Ovary (tissue), 9 donors: ENCODE data around the gene FUT4. TPM values are rescaled to one million over a fixed set of nuclear protein-coding genes. Genes with fewer than 3 reads are reported as not detected.
"Not testable (repeated sequence)": the region's sequence is repeated elsewhere in the genome, so short reads cannot be mapped to it uniquely, and the experiment has no call there.

Source experiments
- DNase-seq, 5 donors: peaks; one replicate each; pipeline ENCODE4 v3.0.0-alpha.2; 2019 to 2020
- H3K27ac ChIP-seq, 2 donors: fragments of 200-600 bp; one replicate each; pipeline versions ENCODE4 v1.5.1 to v1.8.0; 2019 to 2022
- H3K27me3 ChIP-seq: fragments of 200-600 bp; one replicate; pipeline ENCODE4 v1.8.0; 2022
- H3K36me3 ChIP-seq: fragments of 200-600 bp; sonication (generic); one replicate; pipeline ENCODE4 v1.5.1; 2019
- H3K4me1 ChIP-seq: one replicate; pipeline ENCODE4 v1.8.1; 2013; ENCODE audit warnings: mild to moderate bottlenecking, moderate library complexity; ENCODE audit not compliant: insufficient read depth
- H3K4me3 ChIP-seq: fragments of 200-600 bp; sonication (generic); one replicate; pipeline ENCODE4 v1.5.1; 2017
- H3K9me3 ChIP-seq, 2 donors: fragments of 200-600 bp in 1 of 2; sonication (generic) in 1 of 2; one replicate each; pipeline versions ENCODE4 v1.5.1 to v1.8.1; 2013 to 2019; ENCODE audit warnings: mild to moderate bottlenecking in 1 of 2, moderate library complexity in 1 of 2
- CTCF ChIP-seq, 3 donors: fragments of 450-650 bp in 2 of 3; fragments of 200-600 bp in 1 of 3; IDR thresholded peaks; one replicate each; pipeline versions ENCODE4 v1.5.1 to v1.8.0; 2016 to 2022; ENCODE audit warnings: antibody characterized with exemption in 3 of 3, mild to moderate bottlenecking in 1 of 3
- EP300 ChIP-seq: sonication (generic); formaldehyde crosslinking; IDR thresholded peaks from one replicate; pipeline ENCODE4 v1.6.1; 2017; ENCODE audit warnings: antibody characterized with exemption
- POLR2A ChIP-seq: fragments of 450-650 bp; IDR thresholded peaks from one replicate; pipeline ENCODE4 v1.6.1; 2017; ENCODE audit warnings: antibody characterized with exemption, mild to moderate bottlenecking, moderate library complexity
- WGBS, 3 donors: extraction: QIAGEN DNeasy Blood & Tissue Kit in 1 of 3; methylation state at CpG; one replicate each; pipeline versions ENCODE4 v1.1.5 to v1.1.7; 2013 to 2017; 5-methylcytosine and 5-hydroxymethylcytosine counted together
- intact Hi-C, 4 donors: fragments of 100-400 bp; cut with DNase I; formaldehyde crosslinking; loops; one replicate each; pipeline versions ENCODE4 v1.11.0 to v1.15.1; 2022 to 2023
- polyA plus RNA-seq, 2 donors: library from polyadenylated mRNA; stranded (reverse); fragments of 200-250 nt in 1 of 2; fragments of 350-450 nt in 1 of 2; fragmentation: Illumina TruSeq in 1 of 2; extraction: RNeasy Lipid Tissue Mini Kit (QIAGEN cat#74804) in 1 of 2; gene quantifications; one replicate each; pipeline ENCODE4 v1.2.3, GENCODE V29; 2013 to 2014
- total RNA-seq, 7 donors: library from RNA; depleted of rRNA in 2 of 7; stranded (reverse); fragments of >200 nt in 2 of 7; fragmentation: NEBNext Ultra II Directional in 3 of 7; extraction: Animal tissue kit (Norgen Biotek cat#: 25700) in 3 of 7; gene quantifications; one replicate each; pipeline versions ENCODE4 v1.1.0 to v1.2.4, GENCODE V29; 2016 to 2023
- donor health status: DM: no; HTN: no; CAD: no; lungs with moderate emphysema.
- donor health status: DM: no; HTN: no; CAD: no.
- donor health status: Bipolar disorder and iron deficiency.
- donor health status: DM: yes; HTN: yes; CAD: no.
- donor health status: DM: no; HTN: no; CAD: no.
- donor health status: DM: yes; HTN: yes; CAD: no.

Gene FUT4
- total and polyA plus RNA-seq, 9 donors, result 2.7 to 7.3 (median 5.7) TPM

DNA sequence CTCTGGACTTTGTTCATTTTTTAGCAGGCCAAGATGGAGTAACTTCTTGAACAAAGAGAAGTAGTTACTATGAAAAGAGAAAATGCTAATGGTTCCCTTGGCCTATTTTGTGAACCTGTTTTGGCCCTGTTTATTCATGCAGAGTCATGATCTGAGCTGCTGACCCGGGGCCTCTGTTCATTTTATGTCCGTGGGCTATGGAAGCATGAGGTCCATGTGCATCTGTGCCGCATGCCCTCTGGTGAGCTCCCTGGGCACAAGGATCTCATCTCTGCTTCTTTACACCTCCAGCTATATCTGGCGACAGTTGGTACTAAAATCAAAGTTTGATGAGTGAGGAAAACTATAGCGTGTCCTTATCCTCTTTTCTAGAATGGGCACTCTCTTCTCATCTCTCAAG is 24.5 kb downstream of the FUT4 start:
- H3K27me3 ChIP-seq, result no peaks in the 10 kb centered on the region
- H3K36me3 ChIP-seq, result no peaks in the 10 kb centered on the region
- 94 to 96% (median 95%) methylated on average over 5 of the region's 5 CpGs for WGBS, 3 donors
- no peak overlapping the region for H3K4me3 ChIP-seq
- intact Hi-C loops, result no loop called here
- TF ChIP-seq EP300 (no peak), CTCF (IDR thresholded peaks at IDR 0.05) (no peak), POLR2A (no peak)
- DNase-seq, result no peak
- H3K27ac ChIP-seq, result no peak overlapping the region
- no peaks in the 10 kb centered on the region for H3K4me1 ChIP-seq
- no peaks in the 10 kb centered on the region for H3K9me3 ChIP-seq

GRCh38 chr11:94568717-94569116 is 25.0 kb downstream of the FUT4 start:
- TF ChIP-seq EP300, result no peak
- TF ChIP-seq POLR2A, result no peak
- no peak for TF ChIP-seq CTCF (IDR thresholded peaks at IDR 0.05)
- no peak overlapping the region for H3K4me3 ChIP-seq
- H3K4me1 ChIP-seq, result no peaks in the 10 kb centered on the region
- intact Hi-C loops, result no loop called here
- 94% methylated on average over 4 of the region's 4 CpGs for WGBS, 3 donors
- no peak overlapping the region for H3K27ac ChIP-seq
- no peaks in the 10 kb centered on the region for H3K9me3 ChIP-seq
- no peak for DNase-seq
- H3K27me3 ChIP-seq, result no peaks in the 10 kb centered on the region
- no peaks in the 10 kb centered on the region for H3K36me3 ChIP-seq

DNA sequence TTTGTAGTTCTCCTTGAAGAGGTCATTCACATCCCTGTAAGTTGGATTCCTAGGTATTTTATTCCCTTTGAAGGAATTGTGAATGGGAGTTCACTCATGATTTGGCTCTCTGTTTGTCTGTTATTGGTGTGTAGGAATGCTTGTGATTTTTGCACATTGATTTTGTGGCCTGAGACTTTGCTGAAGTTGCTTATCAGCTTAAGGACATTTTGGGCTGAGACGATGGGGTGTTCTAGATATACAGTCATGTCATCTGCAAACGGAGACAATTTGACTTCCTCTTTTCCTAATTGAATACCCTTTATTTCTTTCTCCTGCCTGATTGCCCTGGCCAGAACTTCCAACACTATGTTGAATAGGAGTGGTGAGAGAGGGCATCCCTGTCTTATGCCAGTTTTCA is 29.3 kb downstream of the FUT4 start:
- H3K27ac ChIP-seq, H3K9me3 ChIP-seq, intact Hi-C loops, DNase-seq, H3K4me3 ChIP-seq, H3K4me1 ChIP-seq, H3K27me3 ChIP-seq, H3K36me3 ChIP-seq: not testable (repeated sequence)
- WGBS, 3 donors, result 50 to 94% (median 81%) methylated on average over 2 of the region's 2 CpGs

DNA sequence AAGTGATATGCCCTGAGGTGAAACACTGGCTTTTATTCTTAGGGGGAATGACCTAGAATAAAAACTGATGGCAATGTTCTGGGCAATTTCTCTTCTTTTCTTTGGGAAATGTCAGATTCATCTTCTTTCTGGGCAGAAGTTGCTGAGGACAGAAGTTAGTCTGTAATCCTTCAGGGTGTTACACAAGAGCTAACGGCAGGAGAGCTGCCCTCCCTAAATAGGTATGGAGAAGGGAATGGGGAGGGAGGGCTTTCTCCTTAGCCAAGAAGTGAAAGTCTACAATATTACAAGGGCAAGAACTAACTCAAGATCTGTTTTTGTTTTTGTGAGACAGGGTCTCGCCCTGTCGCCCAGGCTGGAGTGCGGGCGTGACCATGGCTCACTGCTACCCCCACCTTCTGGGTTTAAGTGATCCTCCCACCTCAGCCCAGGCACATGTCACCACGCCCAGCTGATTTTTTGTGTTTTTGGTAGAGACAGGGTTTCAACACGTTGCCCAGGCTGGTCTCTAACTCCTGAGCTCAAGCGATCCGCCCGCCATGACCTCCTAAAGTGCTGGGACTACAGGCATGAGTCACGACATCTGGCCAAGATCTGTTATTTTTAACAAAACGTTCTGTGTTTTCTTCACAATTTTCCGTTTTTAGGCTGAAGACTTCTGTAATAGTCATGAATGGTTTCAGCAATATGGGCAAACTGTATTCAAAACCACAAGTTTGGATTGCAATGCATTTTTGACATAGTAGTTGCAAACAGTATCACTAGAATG is 30.7 kb downstream of the FUT4 start:
- TF ChIP-seq CTCF (IDR thresholded peaks at IDR 0.05), result no peak
- no peak for TF ChIP-seq POLR2A
- no peak for TF ChIP-seq EP300
- Histone ChIP-seq H3K27me3 (no peaks in the 10 kb centered on the region), H3K27ac (peak overlapping the region in 1 of 2 donors; percentile 28), H3K36me3 (no peaks in the 10 kb centered on the region), H3K9me3 (no peaks in the 10 kb centered on the region), H3K4me1 (peaks cover 4% of the 10 kb centered on the region), H3K4me3 (no peak overlapping the region)
- intact Hi-C loops, result no loop called here
- WGBS, 3 donors, result 27 to 44% (median 28%) methylated on average over 13 of the region's 13 CpGs
- DNase-seq, result peak in 4 of 5 donors; percentile 25 to 54 (median 43)

DNA sequence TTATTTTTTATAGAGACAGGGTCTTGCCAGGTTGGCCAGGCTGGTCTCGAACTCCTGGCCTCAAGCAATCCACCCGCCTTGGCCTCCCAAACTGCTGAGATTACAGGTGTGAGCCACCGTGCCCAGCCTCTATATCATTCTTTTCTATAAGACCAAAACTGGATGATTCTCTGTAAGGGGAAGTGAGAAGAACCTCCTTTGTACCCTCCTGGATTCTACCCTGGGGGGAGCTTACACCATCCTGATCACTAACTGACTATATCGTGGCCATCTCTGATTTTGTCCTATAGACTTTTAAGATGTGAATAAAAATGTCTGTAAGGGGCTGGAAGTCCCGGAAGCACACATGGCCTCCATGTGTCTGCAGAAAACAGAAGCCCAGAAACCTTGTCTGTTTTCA is 32.6 kb downstream of the FUT4 start:
- H3K4me1 ChIP-seq, result peaks cover 4% of the 10 kb centered on the region
- H3K27ac ChIP-seq, result no peak overlapping the region
- H3K4me3 ChIP-seq, result no peak overlapping the region
- TF ChIP-seq POLR2A (no peak), CTCF (IDR thresholded peaks at IDR 0.05) (no peak), EP300 (no peak)
- intact Hi-C loops, result no loop called here
- DNase-seq, result no peak
- WGBS, 3 donors, result 90 to 95% (median 93%) methylated on average over 5 of the region's 5 CpGs
- H3K36me3 ChIP-seq, result no peaks in the 10 kb centered on the region
- no peaks in the 10 kb centered on the region for H3K27me3 ChIP-seq
- no peaks in the 10 kb centered on the region for H3K9me3 ChIP-seq
